ENCODE results near the gene GALNS. TPM values are rescaled to one million over a fixed set of nuclear protein-coding genes. Genes with fewer than 3 reads are reported as not detected.

GALNS gene
- total and polyA plus RNA-seq, 3 donors from 2014 or later: 55.9 to 94.4 (median 65.3) TPM

DNA sequence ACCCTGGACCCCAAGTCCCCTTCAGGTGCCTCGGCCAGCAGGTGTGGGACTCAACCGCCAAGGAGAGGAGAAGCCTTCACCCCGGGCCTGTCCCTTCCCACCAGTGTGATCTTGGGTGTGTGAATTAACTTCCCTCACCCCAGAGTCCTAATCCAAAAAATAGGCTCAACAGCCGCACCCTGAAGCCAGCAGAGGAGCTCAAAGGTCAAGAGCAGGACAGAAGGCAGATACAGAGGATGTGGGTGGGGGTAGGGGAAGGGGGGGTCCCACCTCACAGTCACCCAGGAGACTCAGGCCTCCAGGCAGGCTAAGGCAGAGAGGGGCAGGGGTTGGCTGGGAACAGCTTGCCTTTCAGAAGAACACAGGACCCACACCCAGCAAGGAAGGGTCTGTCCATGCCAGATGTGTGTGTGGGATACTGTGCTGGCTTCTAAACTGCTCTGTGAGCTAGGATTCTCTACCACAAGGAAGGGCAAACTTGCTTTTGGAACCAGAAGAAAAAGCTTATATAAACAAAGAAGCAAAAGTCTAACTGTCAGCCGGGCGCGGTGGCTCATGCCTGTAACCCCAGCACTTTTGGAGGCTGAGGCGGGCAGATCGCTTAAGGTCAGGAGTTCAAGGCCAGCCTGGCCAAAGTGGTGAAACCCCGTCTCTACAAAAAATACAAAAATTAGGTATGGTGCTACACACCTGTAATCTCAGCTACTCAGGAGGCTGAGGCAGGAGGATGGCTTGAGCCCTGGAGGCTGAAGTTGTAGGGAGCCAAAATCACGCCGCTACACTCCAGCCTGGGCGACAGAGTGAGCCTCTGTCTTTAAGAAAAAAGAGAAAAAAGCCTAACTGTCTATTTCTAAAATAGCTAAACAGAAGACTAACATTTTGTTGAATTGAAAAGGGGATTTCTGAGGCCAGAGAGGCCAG lies 76.3 kb downstream of the GALNS start:
- TF ChIP-seq, protein P1, sequence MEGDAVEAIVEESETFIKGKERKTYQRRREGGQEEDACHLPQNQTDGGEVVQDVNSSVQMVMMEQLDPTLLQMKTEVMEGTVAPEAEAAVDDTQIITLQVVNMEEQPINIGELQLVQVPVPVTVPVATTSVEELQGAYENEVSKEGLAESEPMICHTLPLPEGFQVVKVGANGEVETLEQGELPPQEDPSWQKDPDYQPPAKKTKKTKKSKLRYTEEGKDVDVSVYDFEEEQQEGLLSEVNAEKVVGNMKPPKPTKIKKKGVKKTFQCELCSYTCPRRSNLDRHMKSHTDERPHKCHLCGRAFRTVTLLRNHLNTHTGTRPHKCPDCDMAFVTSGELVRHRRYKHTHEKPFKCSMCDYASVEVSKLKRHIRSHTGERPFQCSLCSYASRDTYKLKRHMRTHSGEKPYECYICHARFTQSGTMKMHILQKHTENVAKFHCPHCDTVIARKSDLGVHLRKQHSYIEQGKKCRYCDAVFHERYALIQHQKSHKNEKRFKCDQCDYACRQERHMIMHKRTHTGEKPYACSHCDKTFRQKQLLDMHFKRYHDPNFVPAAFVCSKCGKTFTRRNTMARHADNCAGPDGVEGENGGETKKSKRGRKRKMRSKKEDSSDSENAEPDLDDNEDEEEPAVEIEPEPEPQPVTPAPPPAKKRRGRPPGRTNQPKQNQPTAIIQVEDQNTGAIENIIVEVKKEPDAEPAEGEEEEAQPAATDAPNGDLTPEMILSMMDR (IDR thresholded peaks at IDR 0.05): no peak
- no peak for TF ChIP-seq POLR2A (IDR thresholded peaks at IDR 0.05)
- no peaks in the 10 kb centered on the region for H3K27me3 ChIP-seq
- peaks cover 12% of the 10 kb centered on the region for H3K4me1 ChIP-seq
- H3K27ac ChIP-seq: no peak overlapping the region
- no peak for DNase-seq
- H3K36me3 ChIP-seq (ENCODE audit: low read depth, missing control alignments): no peaks in the 10 kb centered on the region
- no peak overlapping the region for H3K4me3 ChIP-seq
- intact Hi-C loops (cut with DNase I; ENCODE audit: low total_unique reads): loop anchor here (5.0 kb wide), 1 partner anchor 38 kb away; no protein-coding TSS in a partner anchor
- no peaks in the 10 kb centered on the region for H3K9me3 ChIP-seq
- WGBS, 2 donors: 71 to 87% methylated on average over 9 to 13 of the region's 13 CpGs

DNA sequence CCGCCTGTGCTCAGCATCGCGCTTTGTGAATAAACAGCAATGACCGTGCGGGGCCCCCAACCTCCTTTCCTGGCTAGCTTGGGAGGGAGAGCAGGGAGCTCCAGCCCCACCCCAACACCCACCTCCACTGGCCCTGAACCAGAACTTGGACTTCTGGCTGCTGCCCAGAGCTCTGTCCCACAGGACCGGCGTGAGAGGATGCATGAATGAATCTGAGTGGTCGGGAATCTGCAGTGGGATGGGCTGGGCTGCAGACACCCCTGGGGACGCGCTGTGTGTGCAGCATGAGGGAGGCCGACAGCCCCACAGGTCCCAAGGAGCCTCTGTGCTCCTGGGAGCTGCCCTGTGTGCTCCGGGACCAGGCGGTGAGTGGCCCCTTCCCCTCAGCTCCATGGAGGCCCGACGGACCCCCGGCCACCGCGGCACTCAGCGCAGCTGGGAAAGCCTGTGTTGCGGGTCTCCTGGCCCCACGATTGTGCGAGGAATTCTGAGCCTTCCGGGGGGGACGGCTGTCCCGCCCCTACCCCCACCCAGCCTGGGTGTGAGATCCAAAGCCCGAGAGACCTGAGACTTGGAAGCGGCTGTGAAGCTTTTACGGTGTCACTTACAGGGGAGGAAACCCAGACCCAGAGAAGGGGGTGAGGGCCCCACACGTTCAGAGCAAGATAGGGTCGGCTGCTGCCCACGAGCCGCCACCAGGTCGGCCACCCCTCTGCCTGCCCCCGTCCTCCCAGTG lies 77.2 kb downstream of the GALNS start:
- WGBS, 2 donors: 48 to 54% methylated on average over 3 to 32 of the region's 34 CpGs
- Histone ChIP-seq H3K27ac (no peak overlapping the region), H3K4me1 (peaks cover 12% of the 10 kb centered on the region), H3K4me3 (no peak overlapping the region), H3K27me3 (no peaks in the 10 kb centered on the region), H3K9me3 (no peaks in the 10 kb centered on the region), H3K36me3 (ENCODE audit: low read depth, missing control alignments) (no peaks in the 10 kb centered on the region)
- no peak for DNase-seq
- intact Hi-C loops (cut with DNase I; ENCODE audit: low total_unique reads): loop anchor here (5.0 kb wide), 1 partner anchor 37 kb away; no protein-coding TSS in a partner anchor
- TF ChIP-seq POLR2A (IDR thresholded peaks at IDR 0.05): no peak
- TF ChIP-seq, protein P1 (IDR thresholded peaks at IDR 0.05): no peak

DNA sequence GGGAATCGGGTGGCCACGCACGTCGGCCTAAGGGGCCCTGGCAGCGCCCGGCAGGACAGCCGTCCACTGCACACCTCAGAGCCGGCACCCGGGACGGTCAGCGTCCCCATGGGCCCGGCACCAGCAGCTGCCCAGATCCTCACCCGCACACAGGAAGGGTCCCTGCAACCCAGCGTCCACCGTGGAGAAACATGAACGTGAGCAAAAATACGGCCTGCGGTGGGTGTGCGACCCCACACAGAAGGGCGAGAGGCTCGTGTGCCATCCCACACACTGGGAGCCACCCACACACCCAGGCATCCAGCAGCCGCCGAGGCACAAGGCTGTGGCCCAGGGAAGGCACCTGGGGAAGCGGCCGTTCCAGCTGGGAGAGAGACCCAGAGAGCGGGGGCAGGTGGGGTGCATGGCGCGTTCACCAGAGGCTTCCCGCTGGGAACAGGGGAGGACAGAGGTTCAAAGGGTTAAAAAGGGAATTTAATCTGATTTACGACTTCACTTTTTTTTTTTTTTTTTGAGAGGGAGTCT lies 78.1 kb downstream of the GALNS start:
- peaks cover 15% of the 10 kb centered on the region for H3K4me1 ChIP-seq
- no peaks in the 10 kb centered on the region for H3K36me3 ChIP-seq (ENCODE audit: low read depth, missing control alignments)
- WGBS, 2 donors: 77 to 90% methylated on average over 15 to 30 of the region's 30 CpGs
- no peaks in the 10 kb centered on the region for H3K27me3 ChIP-seq
- intact Hi-C loops (cut with DNase I; ENCODE audit: low total_unique reads): no loop called here
- H3K9me3 ChIP-seq: no peaks in the 10 kb centered on the region
- no peak overlapping the region for H3K4me3 ChIP-seq
- no peak for DNase-seq
- H3K27ac ChIP-seq: no peak overlapping the region
- TF ChIP-seq, protein P1 (IDR thresholded peaks at IDR 0.05): no peak
- TF ChIP-seq POLR2A (IDR thresholded peaks at IDR 0.05): no peak

DNA sequence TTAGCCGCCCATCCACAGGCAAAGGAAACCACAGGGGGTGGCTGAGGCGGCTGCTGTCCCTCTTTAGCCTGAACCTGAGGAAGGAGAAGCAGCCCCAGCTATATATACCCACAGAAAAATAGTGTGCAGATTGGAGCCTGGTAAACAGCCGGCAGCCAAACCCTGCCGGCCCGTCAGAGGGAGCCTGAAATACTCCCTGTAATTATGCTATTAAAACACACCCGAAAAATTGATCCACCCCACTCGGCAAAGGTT lies 78.5 kb downstream of the GALNS start:
- intact Hi-C loops (cut with DNase I; ENCODE audit: low total_unique reads): no loop called here
- DNase-seq: no peak
- Histone ChIP-seq H3K27ac (no peak overlapping the region), H3K9me3 (no peaks in the 10 kb centered on the region), H3K36me3 (ENCODE audit: low read depth, missing control alignments) (no peaks in the 10 kb centered on the region), H3K4me3 (no peak overlapping the region), H3K27me3 (no peaks in the 10 kb centered on the region), H3K4me1 (peaks cover 20% of the 10 kb centered on the region)
- 80 to 100% methylated on average over 1 to 7 of the region's 7 CpGs for WGBS, 2 donors
- no peak for TF ChIP-seq POLR2A (IDR thresholded peaks at IDR 0.05)
- TF ChIP-seq, protein P1 (IDR thresholded peaks at IDR 0.05): no peak
